ENCODE results near the gene TPCN1.

TPCN1 gene

DNA sequence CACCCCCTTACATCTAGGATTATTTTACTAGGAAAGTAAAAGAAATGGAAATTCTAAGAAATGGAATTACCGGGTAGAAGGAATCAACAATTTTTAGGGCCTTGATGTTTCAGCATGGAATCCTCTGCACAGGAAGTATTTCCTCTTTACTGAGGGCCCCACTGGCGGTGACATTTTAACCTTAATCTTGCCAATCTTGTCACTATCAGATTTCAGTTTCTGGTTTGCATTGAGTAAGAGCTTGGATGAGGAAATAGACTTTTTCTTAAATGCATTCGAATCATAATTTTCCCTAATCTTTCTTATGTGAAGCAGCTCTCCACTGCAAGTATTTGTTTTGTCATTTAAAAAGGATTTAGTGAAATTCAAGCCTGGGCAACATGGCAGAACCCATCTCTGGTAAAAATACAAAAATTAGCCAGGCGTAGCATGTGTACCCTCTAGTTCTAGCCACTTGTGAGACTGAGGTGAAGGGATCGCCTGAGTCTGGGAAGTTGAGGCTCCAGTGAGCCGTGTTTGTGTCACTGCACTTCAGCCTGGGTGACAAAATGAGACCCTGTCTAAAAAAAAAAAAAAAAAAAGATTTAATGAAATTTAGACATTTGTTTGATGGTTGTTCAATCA, 40.7 kb downstream of the TPCN1 start:
- DNase-seq (ENCODE audit: low read depth): peak; percentile 7

DNA sequence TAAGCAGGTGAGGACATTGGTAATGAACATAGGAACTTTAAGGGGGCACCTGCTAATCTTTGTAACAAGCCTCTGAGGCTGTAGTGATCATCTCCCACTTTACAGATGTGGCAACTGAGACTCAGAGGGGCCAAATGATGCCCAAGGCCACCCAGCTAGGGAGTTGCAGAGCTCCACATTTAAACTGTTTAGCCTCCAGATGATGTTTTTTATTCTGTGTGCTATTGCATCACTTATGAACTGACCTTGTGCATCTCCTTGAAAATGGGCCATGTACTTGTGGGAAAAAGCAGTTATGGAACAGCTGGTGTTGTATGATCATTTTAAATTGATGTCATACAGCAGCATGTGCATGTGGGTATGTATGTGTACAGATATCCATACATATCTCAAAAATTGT, 41.4 kb downstream of the TPCN1 start:
- no peak for DNase-seq (ENCODE audit: low read depth)

DNA sequence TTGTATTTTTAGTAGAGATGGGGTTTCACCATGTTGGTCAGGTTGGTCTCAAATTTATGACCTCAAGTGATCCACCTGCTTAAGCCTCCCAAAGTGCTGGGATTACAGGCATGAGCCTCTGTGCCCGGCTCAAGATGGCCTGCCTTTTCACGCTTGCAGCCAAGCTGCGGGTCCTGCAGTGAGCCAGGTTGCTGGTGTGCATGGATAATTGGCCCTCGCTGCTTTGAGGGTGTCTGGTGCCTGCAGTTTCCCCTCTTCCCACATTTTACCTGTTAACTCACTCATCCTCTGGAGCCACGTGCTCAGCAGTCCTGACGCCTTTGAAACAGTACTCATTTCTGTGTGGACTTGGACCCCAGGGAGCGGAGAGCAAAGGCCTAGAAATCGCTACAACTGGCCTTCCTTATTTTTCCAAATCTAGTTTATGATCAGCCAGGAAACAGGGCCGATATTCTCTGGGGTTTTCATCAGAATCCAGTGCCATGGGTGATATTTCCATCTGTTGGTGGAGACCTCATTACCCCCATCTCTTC, 42.2 kb downstream of the TPCN1 start:
- no peak for DNase-seq (ENCODE audit: low read depth)

DNA sequence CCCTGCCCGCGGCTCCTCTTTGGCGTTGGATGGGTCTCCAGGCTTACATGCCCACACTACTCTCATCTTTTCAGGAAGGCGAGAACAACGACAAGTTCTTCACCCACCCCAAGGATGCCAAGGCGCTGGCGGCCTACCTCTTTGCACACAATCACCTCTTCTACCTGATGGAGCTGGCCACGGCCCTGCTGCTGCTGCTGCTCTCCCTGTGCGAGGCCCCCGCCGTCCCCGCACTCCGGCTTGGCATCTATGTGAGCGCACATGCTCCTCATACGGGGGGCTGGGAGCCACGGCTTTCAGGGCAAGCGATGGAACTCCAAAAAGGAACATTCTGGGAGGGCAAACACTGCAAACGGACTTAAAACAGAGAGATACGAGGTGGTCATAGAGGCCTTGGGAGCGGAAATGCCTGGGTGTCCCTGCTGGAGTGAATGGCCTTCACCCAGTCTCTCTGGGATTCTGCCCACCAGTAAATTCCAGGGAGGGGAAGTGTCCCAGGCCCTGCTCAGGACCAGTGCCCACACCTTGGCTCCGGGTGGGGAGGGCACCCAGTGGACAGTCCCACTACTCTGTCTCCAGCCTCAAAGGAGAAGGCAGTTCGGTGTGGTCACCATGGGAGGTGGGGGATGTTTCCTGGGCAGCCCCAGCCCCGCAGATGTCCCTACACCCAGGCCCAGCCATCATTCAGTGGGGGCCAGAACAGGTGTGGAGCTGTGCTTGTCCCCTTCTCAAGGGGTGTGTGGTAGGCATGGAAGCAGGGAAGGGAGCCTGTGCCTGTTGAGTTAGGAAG, 45.0 kb downstream of the TPCN1 start:
- no peak for DNase-seq (ENCODE audit: low read depth)

DNA sequence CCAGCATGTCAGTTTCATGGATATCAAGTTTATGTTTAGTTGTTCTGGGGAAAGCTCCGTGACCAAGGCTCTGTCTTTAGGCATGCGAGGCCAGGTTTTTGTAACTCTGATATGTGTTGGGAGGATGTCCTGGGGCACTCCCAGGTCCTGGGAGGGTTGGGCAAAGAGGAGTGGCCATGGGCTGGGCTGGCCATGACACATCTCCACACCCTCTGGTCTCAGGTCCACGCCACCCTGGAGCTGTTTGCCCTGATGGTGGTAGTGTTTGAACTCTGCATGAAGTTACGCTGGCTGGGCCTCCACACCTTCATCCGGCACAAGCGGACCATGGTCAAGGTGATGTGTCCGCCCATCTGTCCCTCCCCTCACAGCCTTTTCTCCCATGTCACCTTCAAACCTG, 46.4 kb downstream of the TPCN1 start:
- no peak for DNase-seq (ENCODE audit: low read depth)

DNA sequence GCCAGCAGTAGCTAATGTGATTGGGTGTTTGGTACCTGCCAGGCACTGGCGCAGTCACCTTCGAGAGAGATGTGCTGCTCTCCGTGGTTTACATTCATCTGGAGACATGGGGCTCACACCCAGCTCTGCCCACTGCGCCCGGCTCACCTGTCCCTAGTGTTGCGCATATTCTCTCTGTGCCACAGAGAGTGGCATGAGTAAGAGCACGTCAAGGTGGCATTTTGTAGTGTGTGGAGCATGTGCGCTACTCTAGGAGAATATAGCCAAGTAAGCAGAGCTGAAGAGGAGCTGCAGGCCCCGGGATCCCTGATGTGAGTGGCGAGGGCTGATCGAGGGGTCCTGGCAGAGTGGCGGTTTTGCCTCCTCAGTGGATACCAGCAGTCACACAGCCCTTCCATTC, 46.9 kb downstream of the TPCN1 start:
- DNase-seq (ENCODE audit: low read depth): no peak

DNA sequence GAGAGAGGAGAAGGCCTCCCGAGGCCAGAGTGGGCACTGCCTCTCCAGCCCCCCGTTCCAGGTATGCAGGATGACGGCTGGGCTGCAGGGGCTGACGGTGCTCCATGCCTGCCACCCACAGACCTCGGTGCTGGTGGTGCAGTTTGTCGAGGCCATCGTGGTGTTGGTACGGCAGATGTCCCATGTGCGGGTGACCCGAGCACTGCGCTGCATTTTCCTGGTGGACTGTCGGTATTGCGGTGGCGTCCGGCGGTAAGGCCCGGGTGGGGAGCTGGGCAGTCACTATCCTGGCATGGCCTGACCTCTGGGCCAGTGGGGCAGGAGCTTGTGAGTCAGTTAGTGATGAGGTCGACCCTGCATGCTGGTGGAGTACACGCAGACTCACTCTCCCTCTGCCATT, 47.4 kb downstream of the TPCN1 start:
- no peak for DNase-seq (ENCODE audit: low read depth)

DNA sequence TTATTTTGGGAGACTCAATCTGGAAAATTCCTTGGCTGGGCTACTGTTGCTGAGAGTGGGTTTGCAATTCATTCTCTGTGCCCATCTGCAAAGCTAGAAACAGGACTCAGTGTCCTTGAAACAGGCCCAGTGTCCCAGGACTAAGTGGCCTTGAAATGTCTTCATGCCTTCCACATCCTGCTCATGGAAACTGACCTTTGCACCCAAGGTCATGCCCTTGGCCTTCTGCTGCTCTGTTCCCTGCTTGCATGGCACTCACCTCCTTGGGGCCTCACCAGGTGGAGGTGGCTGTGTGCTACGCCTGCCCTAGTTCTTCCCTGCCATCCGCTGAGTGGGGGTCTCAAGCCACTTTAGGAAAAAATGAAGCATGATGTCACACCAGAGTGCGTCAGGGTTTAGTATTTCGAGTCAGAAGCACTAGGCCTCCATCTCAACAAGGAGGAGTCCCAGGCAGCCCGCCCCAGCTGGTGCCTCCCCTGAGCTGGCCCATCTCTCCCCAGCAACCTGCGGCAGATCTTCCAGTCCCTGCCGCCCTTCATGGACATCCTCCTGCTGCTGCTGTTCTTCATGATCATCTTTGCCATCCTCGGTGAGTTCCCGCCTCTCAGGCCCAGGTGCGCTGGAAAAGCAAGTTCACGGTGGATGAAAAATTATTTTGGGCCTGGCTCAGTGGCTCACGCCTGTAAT, 48.1 kb downstream of the TPCN1 start:
- no peak for DNase-seq (ENCODE audit: low read depth)

DNA sequence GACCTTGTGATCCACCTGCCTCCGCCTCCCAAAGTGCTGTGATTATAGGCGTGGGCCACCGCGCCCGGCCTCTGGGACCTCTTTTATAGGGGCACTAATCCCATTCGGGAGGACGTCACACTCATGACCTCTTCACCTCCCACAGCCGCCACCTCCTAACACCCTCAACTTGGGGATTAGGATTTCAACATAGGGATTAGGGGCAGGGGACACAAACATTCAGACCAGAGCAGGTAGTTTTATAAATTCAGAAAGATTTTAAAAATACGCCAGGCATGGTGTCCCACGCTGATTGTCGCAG, 49.4 kb downstream of the TPCN1 start:
- DNase-seq (ENCODE audit: low read depth): no peak

DNA sequence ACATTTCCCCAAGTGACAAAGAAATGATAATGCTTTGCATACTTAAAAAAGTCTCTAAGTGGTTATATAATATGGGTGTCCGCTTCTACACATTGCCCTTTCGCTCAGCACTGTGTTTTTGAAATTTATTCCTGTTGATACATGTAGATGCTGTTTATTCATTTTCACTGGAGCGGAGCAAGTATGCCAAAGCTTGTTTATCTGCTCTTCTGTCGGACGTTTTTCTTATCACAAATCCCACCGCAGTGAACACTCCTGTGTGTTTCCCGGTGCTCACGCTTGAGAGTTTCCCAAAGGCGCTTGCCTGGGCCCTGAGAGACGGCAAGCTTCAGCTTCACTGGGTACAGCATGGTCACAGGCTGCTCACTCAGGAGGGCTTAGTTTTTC, 50.2 kb downstream of the TPCN1 start:
- DNase-seq (ENCODE audit: low read depth): no peak

DNA sequence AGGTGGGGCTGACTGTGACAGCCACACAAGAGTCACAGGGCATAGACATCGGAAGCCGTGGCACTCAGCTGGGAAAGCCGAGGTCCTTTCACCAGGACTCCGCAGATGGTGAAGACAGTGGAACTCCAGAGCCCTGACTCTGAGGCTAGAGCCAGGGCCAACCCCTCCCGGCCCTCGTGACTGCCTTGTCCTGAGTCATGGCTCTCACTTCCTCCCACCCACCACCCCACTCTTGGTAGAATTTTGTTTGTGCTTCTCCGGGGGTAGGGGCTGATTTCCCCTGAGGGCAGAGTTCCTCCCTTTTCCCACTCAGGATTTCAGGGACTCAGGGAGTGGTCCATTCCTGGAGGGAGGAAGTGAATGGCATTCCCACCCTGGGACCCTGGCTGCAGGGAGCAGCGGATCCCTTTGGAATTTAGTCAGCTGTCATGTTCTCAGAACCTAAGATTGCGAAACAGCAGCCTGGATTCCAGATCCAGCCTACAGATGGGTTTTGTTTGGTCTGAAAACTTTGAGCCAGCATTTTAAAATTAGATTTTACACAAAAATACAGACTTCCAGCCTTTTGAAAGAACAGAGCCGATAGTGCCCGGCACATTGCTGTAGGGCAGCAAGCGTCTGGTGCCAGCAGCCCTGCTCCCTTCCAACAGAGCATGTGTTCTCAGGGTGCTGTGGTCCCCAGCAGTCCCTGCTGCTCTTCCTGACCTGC, 50.7 kb downstream of the TPCN1 start:
- no peak for DNase-seq (ENCODE audit: low read depth)

DNA sequence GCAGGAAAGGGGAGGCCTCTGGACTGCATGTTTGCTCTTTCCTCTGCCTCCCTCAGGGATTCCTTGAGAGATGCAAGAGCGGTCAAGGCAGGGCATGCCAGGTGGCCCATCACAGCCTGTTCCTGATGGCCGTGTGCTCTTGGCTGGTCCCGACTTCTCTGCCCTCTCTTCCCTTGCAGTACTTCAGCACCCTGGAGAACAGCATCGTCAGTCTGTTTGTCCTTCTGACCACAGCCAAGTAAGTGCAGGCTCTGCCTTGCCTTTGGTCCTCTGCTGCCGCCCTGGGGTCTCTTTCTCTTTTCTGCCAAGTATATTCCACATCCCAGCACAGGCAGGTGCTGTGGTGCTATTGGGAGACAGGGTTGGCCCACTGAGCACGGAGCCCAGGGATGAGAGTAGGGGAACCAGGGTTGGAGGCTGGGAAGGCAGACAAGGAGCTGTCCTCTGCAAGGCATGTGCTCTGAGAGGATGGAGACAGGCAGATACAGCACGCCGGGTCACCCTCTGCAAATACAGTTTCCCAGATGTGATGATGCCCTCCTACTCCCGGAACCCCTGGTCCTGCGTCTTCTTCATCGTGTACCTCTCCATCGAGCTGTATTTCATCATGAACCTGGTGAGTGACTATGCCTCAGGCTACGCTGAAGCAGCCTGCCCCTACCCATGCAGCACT, 51.9 kb downstream of the TPCN1 start:
- no peak for DNase-seq (ENCODE audit: low read depth)

DNA sequence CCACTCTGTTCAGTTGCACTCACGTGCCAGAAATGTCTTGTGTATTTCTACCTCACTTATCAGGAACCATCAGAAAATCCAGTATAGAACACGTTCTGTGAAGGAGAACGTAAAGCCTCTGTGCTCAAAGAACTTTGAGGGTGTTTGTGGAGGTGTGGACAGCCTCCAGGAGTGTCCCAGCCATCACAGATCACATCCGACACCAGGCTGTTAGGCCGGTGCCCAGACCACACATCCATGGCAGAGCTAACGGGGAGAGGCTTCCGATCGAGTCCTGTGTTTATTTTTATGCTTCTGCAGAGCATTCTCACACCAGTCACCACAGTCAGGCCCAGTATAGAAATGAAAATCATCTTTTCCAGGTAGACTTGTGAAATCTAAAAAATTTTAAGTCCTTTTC, 53.6 kb downstream of the TPCN1 start:
- no peak for DNase-seq (ENCODE audit: low read depth)

DNA sequence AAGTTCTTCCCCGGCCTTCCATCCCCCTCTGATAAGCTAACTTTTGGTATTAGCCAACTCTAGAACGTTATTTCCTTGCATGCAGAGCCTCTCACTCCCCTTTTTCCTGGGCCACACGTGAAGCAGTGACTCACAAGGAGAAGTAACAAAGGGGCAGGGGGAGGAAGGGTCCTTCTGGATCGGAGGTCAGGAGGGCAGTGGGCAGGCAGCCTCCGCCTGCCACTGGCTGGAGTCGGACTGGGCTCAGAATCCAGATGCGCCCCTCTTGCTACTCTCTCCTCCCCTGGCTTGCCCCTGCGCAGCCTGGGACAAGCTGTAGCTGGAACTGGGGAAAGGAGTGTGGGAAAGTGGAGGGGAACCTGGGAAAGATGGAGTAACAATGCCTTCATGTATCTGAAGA, 55.0 kb downstream of the TPCN1 start:
- DNase-seq (ENCODE audit: low read depth): no peak

DNA sequence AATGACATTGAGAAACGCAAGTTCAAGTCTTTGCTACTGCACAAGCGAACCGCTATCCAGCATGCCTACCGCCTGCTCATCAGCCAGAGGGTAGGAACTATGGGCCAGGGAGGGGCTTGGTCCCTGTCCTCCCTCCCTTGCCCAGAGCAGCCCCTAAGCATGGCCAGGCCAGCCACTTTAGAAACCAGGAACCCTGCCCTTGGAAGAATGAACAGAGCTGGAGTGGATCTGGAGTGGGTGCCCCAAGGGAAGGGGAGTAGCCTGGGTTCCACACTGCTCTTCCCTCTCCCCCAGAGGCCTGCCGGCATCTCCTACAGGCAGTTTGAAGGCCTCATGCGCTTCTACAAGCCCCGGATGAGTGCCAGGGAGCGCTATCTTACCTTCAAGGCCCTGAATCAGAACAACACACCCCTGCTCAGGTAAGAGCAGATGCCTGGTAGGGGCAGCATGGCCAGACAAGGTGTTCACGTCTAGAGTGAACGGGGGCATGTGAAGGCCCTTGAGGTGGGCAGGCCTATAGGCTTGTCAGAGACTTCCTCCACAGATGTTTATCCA, 55.8 kb downstream of the TPCN1 start:
- no peak for DNase-seq (ENCODE audit: low read depth)

DNA sequence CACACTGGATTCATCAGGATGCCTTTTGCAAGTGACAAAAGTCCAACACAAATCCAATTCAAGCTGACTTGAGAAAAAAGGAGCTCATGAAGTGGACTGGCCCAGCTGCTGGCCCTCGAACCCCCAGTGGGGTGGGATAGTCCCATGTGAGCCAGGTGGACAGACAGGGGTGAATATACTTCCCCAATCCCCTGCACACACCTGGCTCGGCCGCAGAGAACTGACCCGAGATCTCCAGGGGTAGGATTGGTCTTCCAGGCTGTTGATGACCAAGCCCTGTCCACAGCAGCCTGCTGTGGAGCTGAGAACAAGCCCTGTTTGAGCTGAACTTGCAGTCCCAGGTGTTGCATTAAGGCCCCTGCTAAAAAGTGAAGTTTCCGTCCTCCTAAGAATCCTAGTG, 56.2 kb downstream of the TPCN1 start:
- no peak for DNase-seq (ENCODE audit: low read depth)

DNA sequence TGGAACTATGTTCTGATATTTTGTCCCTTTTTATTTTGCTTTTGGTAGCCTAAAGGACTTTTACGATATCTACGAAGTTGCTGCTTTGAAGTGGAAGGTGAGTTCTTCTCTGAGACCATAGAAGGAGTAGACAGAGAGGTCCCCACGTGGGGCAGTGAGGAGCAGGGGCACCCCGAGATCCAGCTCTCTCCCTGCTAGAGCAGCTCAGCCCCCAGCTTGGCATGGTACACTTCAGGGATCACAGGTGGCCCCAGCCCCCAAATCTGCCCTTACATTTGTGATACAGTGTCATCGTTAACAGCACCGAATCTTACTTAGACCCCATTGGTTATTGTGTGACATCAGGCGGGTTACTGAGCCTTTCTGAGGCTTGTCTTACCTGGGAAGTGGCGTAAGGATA, 56.9 kb downstream of the TPCN1 start:
- no peak for DNase-seq (ENCODE audit: low read depth)

DNA sequence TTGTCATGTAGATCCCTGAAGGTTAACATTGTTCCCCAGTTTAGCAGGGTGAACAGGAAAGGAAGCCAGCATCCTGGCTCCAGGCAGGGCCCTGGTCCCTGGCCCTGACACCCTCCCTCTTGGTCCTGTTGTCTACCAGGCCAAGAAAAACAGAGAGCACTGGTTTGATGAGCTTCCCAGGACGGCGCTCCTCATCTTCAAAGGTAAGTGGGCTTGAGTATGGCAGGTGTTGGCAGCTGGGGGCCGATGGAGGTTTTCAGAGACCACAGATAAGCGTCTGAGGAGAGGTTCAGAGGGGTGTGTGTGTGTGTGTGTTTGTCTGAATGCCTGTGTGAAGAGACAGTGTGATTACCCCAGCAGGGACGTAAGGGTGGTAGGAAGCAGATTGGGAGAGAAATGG, 57.4 kb downstream of the TPCN1 start:
- no peak for DNase-seq (ENCODE audit: low read depth)

DNA sequence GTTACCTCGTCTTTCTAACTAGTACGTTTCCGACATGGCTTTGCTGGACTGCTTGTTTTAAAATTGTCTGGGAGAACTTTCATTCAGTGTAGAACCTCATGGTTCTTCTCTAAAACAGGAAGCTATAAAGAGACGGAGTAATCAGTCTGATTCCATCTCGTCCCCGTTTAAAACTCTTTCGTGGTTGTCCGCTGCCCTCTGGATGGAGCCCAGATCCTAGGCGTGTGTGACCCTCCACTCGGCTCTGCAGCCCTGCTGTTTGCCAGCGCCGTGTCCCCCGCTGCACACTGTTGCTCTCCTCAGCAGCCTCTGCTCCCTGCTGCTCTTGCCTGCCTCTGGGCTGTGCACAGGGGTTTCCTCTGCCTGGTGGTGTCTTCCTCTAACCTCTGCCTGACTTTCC, 63.5 kb downstream of the TPCN1 start:
- no peak for DNase-seq (ENCODE audit: low read depth)

DNA sequence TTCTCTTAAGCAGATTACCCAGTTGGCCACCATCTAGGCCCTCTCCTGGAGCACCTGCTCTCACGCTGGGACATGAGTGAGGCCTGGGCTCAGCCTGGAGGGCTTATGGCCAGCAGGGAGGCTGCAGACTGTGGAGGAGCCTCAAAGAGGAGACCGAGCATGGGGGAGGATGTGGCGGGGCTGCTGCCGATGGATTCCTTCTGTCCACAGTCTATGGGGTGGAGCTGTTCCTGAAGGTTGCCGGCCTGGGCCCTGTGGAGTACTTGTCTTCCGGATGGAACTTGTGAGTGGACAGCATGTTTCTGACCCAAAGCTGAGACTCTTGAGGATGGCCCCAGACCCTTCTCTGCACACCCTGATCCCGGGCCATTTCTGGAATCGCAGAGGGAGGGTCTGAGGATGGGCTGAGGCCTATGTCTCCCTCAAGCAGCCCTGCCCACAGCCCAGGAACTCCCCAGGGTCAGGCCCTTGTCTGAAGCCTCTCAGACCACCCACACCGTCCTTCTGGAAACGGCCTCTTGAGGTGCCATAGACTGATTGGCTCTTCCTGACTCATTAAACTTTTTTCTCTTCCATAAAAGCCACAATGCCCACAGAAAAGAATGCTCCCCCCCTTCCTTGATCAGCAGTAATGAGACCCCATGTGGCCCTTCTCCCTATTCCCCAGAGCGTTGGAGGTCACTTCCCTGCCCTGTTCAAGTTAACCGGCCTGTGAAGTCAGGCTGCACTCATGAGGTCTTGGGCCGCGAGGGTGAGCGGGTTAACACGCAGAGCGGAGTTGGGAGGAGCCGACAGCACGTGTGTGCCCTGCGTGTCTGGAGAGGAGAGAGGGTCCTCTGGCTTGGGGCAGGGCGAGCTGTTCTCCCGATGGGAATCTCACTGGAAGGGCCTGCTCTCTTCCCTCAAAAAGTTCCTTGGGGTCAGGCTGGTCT, 64.7 kb downstream of the TPCN1 start:
- DNase-seq (ENCODE audit: low read depth): no peak

DNA sequence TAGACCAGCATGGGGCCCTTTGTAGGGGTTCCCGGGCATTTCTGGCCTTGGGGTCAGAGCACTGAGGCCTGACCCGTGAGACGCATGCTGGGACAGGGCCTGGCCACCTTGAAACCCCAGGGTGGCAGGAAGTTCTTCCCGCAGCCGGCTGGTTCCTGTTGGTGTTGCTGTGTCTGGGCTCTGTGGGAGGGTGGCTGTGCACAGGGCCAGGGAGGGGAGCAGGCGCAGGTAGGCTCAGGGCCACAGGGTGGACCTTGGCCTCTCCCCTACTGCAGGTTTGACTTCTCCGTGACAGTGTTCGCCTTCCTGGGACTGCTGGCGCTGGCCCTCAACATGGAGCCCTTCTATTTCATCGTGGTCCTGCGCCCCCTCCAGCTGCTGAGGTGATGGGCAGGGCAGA, 65.4 kb downstream of the TPCN1 start:
- DNase-seq (ENCODE audit: low read depth): no peak

All from stimulated activated CD4-positive, alpha-beta T cell treated with anti-CD3 and anti-CD28 coated beads, Interleukin-2, amount 100 ng/mL, for 4 hours (primary cell).